Muscle layer of colon (tissue), 2 donors: ENCODE results near the gene ITGB2.

Source experiments
- H3K27ac ChIP-seq: one replicate; pipeline ENCODE4 v1.7.0; 2013; ENCODE audit warnings: low read depth, mild to moderate bottlenecking, low read length, moderate library complexity
- H3K27me3 ChIP-seq, 2 donors: one replicate each; pipeline ENCODE4 v1.7.0; 2013; ENCODE audit warnings: low read length in 2 of 2, mild to moderate bottlenecking in 2 of 2; ENCODE audit not compliant: insufficient read depth in 2 of 2, control insufficient read depth in 1 of 2
- H3K36me3 ChIP-seq: one replicate; pipeline ENCODE4 v1.7.0; 2013; ENCODE audit warnings: mild to moderate bottlenecking, low read length; ENCODE audit not compliant: insufficient read depth
- H3K4me1 ChIP-seq: one replicate; pipeline ENCODE4 v1.7.0; 2013; ENCODE audit warnings: mild to moderate bottlenecking, low read length; ENCODE audit not compliant: insufficient read depth
- H3K4me3 ChIP-seq, 2 donors: one replicate each; pipeline ENCODE4 v1.7.0; 2013; ENCODE audit warnings: low read length in 2 of 2, low read depth in 1 of 2, mild to moderate bottlenecking in 1 of 2, moderate library complexity in 1 of 2
- H3K9ac ChIP-seq: one replicate; pipeline ENCODE4 v1.7.0; 2013; ENCODE audit warnings: low read length
- H3K9me3 ChIP-seq: one replicate; pipeline ENCODE4 v1.7.0; 2013; ENCODE audit warnings: mild to moderate bottlenecking, low read length
- donor health status: abdominal sarcoma.
- donor health status: Adenocarcinoma of cecum.

The ITGB2 gene

DNA sequence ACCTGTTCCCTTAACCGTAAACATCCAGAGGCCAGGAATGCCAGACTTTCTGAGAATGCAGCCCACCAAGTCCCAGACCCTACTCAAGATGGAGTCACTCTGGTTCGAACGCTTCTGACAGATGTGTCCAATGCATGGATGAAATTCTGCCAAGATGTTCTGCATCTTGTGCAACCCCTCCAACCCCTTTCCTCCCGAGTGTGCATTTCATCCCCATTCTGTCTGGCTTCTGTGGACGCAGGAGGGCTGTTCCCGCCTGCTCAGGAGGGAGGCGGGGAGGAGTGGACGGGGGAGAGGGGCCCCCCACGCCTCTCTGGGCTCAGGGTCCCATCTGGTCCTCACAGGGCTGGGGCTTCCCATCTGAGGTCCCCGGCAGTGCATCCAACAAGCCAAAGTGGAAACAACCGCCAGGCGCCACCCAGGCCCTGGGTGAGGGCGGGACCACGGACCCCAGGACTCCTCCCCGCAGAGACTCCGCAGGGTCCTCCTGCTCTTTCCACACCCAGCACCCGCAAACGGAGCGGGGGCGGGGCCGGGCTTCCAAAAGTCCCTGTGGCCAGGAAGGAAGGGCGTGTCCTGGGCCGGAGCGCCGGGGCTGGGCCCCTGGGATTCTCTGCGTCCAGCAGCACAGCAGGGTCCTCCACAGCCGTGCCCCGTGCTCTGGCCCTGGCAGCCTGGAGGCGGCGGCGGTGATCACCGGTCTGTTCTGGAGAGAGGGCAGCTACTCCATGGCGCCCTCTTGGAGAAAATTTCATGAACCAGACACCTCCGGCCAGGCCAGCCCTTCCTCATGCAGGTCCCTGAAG, 75.1 kb downstream of the ITGB2 start:
- H3K4me3 ChIP-seq = peak overlapping the region; percentile 31 to 56
- H3K27me3 ChIP-seq = peaks cover 0 to 12% of the 10 kb centered on the region in 2 donors
- H3K9ac ChIP-seq = no peak overlapping the region
- no peaks in the 10 kb centered on the region for H3K9me3 ChIP-seq
- H3K4me1 ChIP-seq = peaks cover 16% of the 10 kb centered on the region
- peaks cover 16% of the 10 kb centered on the region for H3K36me3 ChIP-seq
- peak overlapping the region; percentile 4 for H3K27ac ChIP-seq

GRCh38 chr21:44844256-44844655, 76.4 kb downstream of the ITGB2 start:
- Histone ChIP-seq H3K4me3 (no peak overlapping the region), H3K36me3 (peaks cover 2% of the 10 kb centered on the region), H3K9me3 (no peaks in the 10 kb centered on the region), H3K9ac (no peak overlapping the region), H3K27me3 (peaks cover 0 to 12% of the 10 kb centered on the region in 2 donors), H3K27ac (no peak overlapping the region), H3K4me1 (peaks cover 16% of the 10 kb centered on the region)

GRCh38 chr21:44842721-44843445, 77.8 kb downstream of the ITGB2 start:
- Histone ChIP-seq H3K9me3 (no peaks in the 10 kb centered on the region), H3K27ac (no peak overlapping the region), H3K4me1 (peaks cover 16% of the 10 kb centered on the region), H3K36me3 (no peaks in the 10 kb centered on the region), H3K27me3 (peaks cover 0 to 12% of the 10 kb centered on the region in 2 donors), H3K9ac (no peak overlapping the region), H3K4me3 (no peak overlapping the region)

DNA sequence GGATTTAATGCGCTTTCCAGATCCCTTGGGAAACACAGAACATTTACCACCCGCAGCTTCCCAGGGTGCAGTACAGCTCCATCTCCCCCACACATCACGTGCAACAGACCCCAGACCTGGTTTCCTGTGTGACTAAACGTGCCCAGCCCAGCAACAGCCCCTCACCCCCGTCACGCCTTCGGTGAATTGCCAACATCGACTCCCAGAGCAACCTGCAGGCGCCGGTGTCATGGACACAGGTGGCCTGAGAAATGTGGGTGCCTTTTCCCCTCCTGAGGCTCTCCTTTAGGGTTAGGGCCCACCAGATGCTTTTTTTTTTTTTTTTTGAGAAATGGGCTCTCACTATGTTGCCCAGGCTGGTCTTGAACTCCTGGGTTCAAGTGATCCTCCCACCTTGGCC, 78.6 kb downstream of the ITGB2 start:
- no peak overlapping the region for H3K27ac ChIP-seq

DNA sequence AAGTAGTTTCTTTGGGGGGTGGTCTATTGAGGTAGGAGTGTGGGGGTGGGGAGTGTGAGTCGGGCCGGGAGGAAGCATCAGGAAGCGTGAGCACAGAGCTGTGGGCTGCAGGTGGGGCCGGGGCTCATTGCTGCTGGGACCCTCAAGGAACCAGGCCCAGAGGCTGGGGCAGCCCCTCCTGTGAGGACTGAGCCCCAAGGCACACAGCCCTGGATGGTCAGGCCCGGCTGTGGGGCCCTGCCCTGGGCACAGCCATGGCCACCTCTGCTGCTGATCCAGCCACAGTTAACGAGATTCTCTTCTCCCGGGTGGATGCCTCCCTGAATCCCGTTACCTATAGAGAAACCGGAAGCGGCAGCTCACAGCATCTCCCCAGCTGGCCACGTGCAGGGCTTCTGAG, 79.9 kb downstream of the ITGB2 start:
- H3K9ac ChIP-seq = no peak overlapping the region
- no peaks in the 10 kb centered on the region for H3K36me3 ChIP-seq
- no peaks in the 10 kb centered on the region for H3K9me3 ChIP-seq
- H3K27me3 ChIP-seq = peaks cover 0 to 11% of the 10 kb centered on the region in 2 donors
- no peak overlapping the region for H3K27ac ChIP-seq
- peaks cover 6% of the 10 kb centered on the region for H3K4me1 ChIP-seq
- H3K4me3 ChIP-seq = no peak overlapping the region

More for the DNA sequence above, 78.6 kb downstream of the ITGB2 start:
- peaks cover 0 to 12% of the 10 kb centered on the region in 2 donors for H3K27me3 ChIP-seq
- no peaks in the 10 kb centered on the region for H3K9me3 ChIP-seq
- no peak overlapping the region for H3K9ac ChIP-seq
- no peak overlapping the region for H3K4me3 ChIP-seq
- peaks cover 16% of the 10 kb centered on the region for H3K4me1 ChIP-seq
- H3K36me3 ChIP-seq = no peaks in the 10 kb centered on the region

DNA sequence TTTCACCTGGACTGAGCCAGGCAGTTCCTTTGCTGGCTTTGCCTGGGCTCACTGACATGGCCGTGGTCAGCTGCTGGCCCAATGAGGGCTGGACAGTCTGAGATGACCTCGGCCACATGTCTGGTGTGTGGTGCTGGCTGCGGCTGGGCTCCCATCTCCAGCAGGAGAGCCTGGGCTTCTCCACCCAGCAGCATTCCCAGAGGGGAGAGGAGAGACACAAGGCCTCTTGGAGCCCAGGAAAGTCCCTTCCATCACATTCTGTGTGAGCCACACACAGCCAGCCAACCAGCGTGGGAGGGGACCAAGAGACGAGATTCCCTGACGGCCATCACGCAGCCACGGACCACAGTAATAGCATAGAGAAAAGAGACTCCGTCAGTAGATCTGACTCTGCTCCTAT, 81.7 kb downstream of the ITGB2 start:
- Histone ChIP-seq H3K27me3 (peaks cover 0 to 5% of the 10 kb centered on the region in 2 donors), H3K4me3 (no peak overlapping the region), H3K27ac (no peak overlapping the region), H3K36me3 (no peaks in the 10 kb centered on the region), H3K9ac (no peak overlapping the region), H3K9me3 (no peaks in the 10 kb centered on the region), H3K4me1 (no peaks in the 10 kb centered on the region)

DNA sequence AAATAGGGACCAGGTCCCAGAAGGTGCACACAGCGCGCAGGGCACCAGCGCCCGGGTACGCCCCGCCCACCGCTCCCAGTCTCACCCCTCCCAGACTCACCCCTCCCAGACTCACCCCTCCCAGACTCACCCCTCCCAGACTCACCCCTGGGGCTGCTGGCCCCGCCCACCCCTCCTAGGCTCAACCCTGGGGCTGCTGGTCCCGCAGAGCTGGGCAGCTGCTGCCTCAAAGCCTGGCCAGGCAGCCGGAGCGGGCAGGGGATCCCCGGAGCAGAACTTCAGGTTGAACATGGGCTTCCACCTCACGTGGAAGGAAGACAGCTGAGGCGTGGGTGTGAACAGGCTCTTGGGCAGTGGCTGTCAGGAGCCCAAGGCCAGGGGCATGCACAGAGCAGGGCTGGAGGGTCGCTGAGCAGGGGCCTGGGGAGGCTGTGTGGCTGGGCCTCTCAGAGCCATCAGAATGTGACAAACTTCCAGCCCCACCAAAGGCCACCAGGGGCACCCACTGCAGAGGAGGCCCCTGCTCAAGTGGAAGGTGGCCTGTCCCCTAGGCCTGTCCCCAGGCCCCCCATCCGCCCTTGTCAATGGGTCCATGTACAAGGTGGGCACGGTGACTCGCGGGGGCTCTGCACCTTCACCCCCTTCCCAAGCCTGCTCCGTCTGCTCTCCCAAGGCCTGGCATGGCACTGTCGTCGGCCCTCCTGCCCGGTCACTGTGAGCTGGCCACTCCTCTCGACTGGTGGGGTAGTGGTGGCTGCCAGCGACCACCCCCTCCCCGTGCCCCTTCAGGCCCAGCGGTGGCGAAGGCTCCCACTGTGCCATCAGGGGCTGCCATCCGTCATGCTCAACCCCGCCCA, 82.4 kb downstream of the ITGB2 start:
- peaks cover 0 to 5% of the 10 kb centered on the region in 2 donors for H3K27me3 ChIP-seq

DNA sequence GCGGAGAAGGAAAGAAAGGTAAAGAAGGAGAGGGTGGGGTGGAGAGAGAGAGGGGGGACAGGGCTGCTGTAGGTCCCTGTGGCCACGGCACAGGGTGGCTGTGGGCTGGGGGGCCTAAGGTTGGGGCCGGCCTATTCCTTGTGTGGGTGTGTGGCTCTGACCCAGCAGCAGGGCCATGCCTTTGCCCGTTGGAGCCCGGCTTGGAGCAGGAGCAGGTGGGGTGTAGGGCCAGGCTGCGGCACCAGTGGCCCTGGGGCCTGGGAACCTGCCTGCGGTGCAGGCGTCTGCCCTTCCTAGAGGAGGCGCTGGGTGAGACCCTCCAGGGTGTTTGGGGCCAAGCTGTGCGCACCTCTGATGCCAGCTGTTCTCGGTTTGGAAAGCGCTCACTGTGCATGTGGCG, 83.2 kb downstream of the ITGB2 start:
- no peaks in the 10 kb centered on the region for H3K9me3 ChIP-seq
- no peaks in the 10 kb centered on the region for H3K4me1 ChIP-seq
- H3K36me3 ChIP-seq = no peaks in the 10 kb centered on the region
- H3K27me3 ChIP-seq = peaks cover 0 to 3% of the 10 kb centered on the region in 2 donors
- H3K27ac ChIP-seq = no peak overlapping the region
- no peak overlapping the region for H3K9ac ChIP-seq
- no peak overlapping the region for H3K4me3 ChIP-seq

More for the DNA sequence above, 82.4 kb downstream of the ITGB2 start:
- H3K36me3 ChIP-seq = no peaks in the 10 kb centered on the region
- no peaks in the 10 kb centered on the region for H3K4me1 ChIP-seq
- no peak overlapping the region for H3K27ac ChIP-seq
- no peak overlapping the region for H3K4me3 ChIP-seq
- H3K9me3 ChIP-seq = no peaks in the 10 kb centered on the region
- no peak overlapping the region for H3K9ac ChIP-seq

GRCh38 chr21:44836666-44837471, 83.8 kb downstream of the ITGB2 start:
- H3K9me3 ChIP-seq = no peaks in the 10 kb centered on the region
- no peak overlapping the region for H3K27ac ChIP-seq
- H3K4me3 ChIP-seq = no peak overlapping the region
- no peaks in the 10 kb centered on the region for H3K36me3 ChIP-seq
- H3K4me1 ChIP-seq = no peaks in the 10 kb centered on the region
- no peaks in the 10 kb centered on the region for H3K27me3 ChIP-seq
- H3K9ac ChIP-seq = no peak overlapping the region

- Histone ChIP-seq H3K27me3 (no peaks in the 10 kb centered on the region), H3K36me3 (no peaks in the 10 kb centered on the region), H3K4me3 (no peak overlapping the region), H3K4me1 (no peaks in the 10 kb centered on the region), H3K9me3 (no peaks in the 10 kb centered on the region), H3K27ac (no peak overlapping the region), H3K9ac (no peak overlapping the region)
These were observed 84.4 kb downstream of the ITGB2 start for GRCh38 chr21:44836349-44836665.
